Stimulated activated CD8-positive, alpha-beta memory T cell treated with anti-CD3 and anti-CD28 coated beads, Interleukin-4, amount 100 ng/mL, for 24 hours (primary cell): ENCODE measurements around the gene EGLN2.
A peak's percentile ranks its signal among the peaks of the same experiment; 100 is the strongest.
"Not testable (repeated sequence)": the region's sequence is repeated elsewhere in the genome, so short reads cannot be mapped to it uniquely, and the experiment has no call there.

Source experiments
- DNase-seq: peaks from one replicate; pipeline ENCODE4 v3.0.0-alpha.2; 2020; ENCODE audit warnings: low read depth

EGLN2 gene

DNA sequence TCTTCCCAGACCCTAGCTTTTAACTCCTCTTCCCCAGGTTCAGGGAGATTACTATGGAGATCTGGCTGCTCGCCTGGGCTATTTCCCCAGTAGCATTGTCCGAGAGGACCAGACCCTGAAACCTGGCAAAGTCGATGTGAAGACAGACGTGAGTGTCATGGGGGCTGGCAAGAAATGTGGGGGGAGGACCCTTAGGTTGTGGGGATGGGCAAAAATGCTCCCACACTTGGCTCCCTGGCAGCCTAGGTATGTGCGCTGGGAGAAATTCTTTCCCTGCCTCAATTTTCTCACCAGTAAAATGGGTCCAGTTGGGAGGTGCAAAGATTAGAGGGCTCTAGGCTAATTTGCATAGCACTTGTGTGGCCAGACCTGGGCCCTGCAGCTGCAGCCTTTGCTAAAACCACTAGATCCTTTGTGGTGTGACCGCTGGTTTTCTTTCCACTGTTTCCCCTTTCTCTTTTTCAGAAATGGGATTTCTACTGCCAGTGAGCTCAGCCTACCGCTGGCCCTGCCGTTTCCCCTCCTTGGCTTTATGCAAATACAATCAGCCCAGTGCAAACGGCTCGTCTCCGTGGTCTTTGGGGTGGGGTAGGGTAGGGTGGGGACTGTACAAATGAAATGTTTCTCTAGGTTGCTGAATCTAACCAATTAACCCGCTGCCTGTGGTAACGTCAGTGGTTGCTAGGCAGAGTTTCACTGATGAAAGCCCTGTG, 21.9 kb upstream of the EGLN2 start:
- peak; percentile 79 for DNase-seq

DNA sequence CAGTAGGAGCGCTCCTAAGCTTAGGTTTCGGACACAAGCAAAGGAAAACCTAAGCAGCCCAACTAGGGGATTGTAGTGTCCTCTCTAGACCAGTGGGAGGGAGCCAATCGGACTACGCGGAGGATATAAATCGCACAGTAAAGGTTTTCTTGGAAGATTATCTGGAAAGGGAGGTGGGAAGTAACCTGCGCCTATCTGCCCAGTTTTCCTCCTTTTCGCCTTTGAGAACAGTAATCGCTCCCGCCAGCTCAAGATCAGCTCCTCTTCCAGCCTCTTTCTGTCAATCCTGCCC, 21.4 kb upstream of the EGLN2 start:
- no peak for DNase-seq

DNA sequence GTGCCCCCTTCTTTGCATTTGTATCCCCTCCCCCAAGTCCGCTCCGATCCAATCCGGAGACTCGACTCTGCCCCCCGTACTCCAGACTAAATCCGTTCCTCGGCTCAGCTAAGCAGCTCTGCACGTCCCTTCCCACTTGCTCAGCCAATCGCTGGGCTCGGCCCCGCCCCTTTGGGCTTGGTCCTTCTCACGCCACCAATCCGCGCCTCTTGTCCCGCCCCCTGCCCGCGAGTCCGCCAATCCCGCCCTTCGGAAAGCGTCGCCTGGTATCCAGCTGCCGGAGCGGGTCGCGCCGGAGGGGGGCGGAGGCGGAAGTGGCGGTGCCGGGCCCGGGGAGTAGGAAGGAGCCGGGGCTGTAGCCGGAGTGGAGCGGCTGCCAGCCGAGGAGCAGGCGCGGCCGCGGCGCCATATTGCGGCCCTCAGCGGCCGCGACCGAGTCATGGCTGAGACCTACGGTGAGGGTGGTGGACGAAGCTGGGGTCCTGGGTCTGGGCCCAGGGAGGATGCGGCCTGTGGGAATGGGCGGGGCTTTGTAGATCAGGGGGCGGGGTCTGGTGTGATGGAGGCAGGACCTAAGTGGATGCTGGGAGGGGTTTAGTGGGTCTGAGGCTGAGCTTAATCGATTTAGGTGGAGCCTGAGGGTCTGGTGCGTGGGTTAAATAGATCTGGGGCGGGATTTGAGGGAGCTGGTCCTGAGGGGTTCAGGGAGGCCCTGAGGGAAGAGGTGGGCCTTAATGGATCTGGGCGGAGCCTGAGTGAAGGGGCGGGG, 20.9 kb upstream of the EGLN2 start, which contains the start of gene RAB4B:
RAB4B (plus strand) TSS at position 311 of the 769 bp plus-strand sequence; CDS start at position 440, 129 bp downstream.
- DNase-seq, result peak; percentile 100

DNA sequence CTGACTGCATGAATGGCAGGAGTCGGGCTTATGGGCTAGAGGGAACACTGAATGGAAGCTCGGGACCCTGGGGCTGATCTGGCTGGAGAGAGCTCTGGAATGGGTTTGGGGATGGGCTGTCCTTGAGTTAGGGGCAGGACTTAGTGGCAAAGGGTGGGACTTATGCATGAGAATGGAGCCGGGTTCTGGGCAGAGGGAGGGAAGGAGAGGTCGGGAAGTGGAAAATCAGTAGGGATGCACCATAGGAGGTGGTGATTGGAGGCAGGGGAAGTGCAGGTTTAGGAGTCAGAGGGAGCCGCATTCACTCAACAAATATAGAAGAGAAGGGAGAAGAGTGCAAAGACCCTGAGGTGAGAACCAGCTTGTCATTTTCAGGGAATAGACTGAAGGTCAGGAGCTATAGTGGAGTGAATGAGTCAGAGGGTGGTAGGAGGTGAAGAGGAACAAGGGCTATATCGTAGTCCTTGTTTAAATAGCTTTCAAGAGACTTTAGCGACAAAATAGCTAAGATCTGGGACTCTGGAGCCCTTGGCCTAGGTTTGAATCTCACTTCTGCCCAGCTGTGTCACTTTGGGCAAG, 20.2 kb upstream of the EGLN2 start:
- no peak for DNase-seq

DNA sequence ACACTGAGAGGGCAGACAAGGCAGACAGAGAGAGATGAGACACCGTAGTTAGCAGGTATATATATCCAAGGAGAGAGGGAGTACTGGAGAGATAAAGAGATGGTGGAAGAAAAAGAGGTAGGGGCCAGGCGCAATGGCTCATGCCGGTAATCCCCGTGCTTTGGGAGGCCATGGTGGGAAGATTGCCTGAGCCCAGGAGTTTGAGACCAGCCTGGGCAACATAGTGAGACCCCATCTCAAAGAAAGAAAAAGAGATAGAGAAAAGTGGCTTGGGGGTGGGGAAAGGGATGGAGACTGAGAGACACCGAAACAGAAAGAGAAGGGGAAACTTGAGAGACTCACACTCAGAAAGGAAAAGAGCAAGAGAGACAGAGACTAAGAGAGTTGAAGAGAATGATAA, 18.4 kb upstream of the EGLN2 start:
- no peak for DNase-seq

DNA sequence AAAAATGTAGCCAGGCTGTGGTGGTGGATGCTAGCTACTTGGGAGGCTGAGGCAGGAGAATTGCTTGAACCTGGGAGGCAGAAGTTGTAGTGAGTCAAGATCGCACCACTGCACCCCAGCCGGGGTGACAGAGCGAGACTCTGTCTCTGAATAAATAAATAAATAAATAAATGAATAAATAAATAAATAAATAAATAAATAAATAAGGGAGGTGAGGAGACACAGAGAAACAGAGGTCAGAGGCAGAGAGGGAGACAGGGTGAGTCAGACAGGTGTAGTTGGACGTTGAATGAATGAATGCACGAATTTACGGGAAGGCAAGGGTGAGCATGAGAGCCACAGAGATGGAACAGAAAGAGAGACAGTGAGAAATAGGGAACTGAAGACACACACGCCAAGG, 17.9 kb upstream of the EGLN2 start:
- DNase-seq, result no peak

DNA sequence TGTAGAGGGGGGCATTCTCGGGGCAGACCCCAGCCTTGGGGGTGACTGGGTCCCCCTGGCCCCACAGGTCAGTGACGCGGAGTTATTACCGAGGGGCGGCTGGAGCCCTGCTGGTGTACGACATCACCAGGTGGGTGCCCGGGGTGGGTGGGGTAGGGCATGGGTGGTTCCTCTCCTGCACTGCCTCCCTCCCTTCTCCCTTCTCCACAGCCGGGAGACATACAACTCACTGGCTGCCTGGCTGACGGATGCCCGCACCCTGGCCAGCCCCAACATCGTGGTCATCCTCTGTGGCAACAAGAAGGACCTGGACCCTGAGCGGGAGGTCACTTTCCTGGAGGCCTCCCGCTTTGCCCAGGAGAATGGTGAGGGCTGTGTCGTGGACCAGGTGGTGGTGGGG, 15.3 kb upstream of the EGLN2 start:
- DNase-seq, result no peak

DNA sequence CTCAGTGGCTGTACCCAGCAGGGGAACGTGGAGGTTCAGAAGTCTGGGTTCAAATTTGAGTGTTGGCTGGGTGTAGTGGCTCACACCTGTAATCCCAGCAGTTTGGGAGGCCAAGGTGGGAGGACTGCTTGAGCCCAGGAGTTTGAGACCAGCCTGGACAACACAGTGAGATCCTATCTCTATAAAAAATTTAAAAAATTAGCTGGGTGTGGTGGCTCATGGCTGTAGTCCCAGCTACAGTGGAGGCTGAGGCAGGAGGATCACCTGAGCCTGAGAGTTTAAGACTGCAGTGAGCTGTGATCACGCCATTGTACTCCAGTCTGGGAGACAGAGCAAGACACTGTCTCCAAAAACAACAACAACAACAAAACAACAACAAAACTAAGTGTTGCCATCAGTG, 14.8 kb upstream of the EGLN2 start:
- not testable (repeated sequence) for DNase-seq

DNA sequence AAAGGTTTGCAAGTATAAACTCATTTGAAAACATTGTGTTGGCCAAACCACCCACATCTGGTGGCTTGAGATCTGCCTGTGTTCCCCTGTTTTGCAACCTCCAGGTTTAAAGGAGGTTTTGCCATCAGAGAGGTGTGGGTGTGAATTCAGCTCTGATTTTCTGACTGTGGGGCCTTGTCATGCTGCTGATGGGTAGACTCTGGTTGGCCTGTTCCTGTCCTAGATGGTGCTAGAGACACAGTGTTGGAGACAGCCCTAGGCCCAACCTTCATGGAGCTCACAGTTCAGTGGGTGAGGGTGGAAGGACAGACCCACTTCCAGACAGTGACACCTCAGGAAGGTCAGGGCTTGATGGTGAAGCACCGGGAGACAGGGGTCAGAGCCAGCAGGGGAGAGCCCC, 13.5 kb upstream of the EGLN2 start:
- no peak for DNase-seq

DNA sequence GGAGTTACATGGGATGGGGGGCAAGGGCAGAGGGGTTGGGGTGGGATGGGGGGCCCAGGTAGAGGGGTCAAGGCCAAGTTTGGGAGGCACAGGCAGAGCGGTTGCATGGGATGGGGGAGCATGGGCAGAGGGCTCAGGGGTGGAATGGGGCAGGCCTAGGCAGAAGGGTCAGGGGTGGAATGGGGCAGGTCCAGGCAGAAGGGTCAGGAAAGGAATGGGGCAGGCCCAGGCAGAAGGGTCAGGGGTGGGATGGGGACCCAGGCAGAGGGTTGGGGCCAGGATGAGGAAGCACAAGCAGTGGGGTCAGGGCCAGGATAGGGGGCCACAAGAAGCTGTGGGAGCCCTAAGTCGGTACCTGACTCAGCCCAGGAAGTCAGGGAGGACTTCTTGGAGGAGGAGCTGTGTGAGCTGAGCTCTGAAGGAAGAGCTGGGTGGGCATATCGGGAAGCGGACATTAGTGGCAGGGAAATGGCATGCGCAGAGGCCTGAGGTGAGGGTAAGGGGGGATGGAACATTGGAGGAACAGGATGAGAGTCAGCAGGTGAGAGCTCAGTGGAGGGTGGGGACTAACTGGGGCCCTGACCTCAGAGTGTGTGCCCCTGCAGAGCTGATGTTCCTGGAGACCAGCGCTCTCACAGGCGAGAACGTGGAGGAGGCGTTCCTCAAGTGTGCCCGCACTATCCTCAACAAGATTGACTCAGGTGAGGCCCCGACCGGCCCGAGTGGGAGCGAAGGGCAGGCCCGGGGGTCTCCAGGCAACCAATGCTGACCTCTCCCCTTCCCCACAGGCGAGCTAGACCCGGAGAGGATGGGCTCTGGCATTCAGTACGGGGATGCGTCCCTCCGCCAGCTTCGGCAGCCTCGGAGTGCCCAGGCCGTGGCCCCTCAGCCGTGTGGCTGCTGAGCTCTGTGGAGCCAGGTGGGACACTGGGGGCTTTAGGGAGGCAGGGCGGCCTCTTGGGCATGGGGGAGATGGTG, 12.6 kb upstream of the EGLN2 start:
- DNase-seq, result no peak

DNA sequence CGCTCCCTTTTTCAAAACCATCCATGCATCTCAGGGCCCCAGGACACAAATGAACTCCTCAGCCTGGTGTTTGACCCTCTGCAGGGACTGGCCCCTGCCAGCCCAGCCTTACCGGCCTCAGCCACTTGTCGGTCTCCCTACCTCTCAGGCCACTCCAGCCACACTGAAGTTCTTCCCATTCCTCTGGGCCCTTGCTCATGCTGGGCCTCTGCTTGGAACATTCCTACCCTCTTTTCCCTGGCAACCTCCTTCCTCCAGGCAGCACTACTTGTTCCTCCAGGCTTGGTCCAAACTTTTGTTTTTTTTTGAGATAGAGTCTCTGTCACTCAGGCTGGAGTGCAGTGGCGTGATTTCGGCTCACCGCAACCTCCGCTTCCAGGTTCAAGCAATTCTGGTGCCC, 7.6 kb upstream of the EGLN2 start:
- DNase-seq, result no peak

DNA sequence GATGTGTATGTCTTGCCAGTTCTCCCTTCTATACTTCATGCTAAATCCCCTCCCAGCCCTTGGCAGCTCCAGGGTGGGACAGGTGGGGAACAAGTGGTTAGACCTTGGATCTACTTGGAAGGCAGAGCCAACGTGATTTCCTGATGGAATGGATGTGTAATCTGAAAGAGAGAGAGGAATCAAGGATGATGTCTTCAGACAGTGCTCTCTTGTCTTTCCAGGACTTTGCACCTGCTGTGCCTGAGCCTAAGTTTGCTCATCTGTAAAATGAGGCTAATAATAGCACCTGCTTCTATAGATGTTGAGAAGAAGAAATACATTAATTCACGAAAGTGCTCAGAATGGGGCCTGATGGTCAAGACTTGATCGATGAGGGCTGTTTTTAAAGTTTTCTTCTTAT, 7.0 kb upstream of the EGLN2 start:
- DNase-seq, result no peak

DNA sequence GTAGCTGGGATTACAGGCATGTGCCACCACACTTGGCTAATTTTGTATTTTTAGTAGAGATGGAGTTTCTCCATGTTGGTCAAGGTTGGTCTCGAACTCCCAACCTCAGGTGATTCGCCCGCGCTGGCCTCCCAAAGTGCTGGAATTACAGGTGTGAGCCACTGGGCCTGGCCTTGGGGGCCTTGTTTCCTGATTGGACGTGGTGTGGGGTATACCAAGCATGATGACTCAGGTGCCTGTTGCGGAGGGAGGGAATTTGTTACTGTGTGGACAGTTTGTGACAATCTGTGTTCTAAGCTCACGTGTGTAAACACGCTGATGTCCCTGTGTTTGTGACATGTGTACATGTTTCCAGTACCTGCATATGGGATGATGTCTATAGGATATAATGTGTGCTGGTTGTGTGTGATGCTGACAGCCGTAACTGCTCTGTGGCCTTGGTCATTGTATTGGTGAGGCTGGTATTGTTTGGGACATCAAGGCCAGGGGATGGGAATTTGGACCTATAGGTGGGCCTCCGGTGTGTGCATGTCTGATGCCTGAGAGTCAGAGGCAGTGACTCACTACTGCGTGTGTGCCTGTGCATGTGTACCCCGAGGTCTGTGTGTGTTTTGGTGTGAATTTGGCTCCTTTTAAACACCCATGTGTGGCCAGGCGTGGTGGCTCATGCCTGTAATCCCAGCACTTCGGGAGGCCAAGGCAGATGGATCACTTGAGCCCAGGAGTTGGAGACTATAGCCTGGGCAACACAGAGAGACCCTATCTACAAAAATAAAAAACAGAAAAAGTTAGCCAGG, 1.6 kb upstream of the EGLN2 start:
- DNase-seq, result no peak

DNA sequence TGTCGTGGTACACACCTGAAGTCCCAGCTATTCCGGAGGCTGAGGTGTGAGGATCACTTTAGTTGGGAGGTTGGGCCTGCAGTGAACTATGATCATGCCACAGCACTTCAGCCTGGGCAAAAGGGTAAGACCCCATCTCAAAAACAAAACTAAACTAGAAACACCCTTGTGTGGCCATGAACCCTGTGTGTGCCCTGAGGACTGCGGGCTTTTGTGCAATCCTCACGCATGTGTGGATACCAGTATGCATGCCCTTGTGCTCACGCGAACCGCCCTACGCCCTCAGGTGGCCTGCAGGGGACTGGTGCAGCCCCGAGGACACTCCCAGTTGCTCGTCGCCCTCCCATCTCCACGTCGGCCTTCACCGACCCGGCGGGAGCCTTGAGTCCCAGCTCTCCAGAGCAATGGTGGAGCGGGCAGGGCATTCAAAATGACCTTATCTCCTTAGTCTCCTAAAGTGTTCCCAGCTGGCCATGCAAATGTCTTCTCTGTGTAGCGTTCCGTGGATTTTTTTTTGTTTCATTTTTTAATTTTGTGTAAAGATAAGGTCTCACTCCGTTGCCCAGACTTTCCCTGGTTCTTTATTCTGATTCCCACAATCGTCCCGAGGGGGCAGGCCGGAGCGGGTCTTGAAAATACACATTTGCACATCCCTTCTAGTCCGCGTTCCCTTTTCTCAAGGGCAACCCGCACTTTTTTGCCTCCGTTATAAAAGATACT, 868 bp upstream of the EGLN2 start:
- DNase-seq, result no peak

DNA sequence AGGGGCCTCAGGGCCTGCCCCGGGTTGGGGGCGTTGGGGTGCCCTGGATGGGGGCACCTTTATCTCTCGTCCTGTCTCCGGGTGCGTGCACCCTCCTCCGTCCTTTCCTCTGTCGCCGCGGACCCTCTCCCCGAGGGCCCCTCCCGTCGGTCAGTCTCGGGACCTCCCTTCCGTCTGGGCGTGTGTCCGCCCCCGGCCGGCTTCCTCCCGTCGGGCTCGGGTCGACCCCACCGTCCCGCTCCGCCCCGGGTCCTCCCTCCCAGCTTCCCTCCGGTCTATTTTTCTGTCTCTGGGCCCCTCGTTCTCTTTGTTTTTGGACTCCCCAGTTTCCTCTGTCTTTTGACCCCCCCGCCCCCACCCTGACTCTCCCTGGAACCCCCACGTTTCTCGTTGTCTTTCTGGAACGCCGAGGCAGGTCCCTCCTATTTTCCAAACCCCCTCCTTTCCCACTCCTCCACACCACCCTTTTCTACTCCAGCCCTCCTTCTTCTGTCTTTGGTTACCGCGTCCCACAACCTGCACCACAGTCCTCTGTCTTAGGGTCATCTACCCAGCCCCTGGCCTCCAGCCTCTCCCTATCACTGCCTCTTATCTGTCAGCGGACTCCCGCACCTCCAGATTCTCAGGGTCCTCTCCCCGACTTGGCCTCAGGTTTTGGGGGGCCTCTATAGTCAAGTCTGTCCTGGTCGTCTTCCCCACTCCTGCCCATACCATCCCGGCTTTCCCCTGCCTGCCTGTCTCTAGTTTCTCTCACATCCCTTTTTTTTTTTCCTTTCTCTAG, 757 bp downstream of the EGLN2 start:
- DNase-seq, result no peak

DNA sequence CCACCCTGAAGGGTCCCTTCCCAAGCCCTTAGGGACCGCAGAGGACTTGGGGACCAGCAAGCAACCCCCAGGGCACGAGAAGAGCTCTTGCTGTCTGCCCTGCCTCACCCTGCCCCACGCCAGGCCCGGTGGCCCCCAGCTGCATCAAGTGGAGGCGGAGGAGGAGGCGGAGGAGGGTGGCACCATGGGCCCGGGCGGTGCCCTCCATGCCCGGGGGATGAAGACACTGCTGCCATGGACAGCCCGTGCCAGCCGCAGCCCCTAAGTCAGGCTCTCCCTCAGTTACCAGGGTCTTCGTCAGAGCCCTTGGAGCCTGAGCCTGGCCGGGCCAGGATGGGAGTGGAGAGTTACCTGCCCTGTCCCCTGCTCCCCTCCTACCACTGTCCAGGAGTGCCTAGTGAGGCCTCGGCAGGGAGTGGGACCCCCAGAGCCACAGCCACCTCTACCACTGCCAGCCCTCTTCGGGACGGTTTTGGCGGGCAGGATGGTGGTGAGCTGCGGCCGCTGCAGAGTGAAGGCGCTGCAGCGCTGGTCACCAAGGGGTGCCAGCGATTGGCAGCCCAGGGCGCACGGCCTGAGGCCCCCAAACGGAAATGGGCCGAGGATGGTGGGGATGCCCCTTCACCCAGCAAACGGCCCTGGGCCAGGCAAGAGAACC, 1.5 kb downstream of the EGLN2 start:
- no peak for DNase-seq

DNA sequence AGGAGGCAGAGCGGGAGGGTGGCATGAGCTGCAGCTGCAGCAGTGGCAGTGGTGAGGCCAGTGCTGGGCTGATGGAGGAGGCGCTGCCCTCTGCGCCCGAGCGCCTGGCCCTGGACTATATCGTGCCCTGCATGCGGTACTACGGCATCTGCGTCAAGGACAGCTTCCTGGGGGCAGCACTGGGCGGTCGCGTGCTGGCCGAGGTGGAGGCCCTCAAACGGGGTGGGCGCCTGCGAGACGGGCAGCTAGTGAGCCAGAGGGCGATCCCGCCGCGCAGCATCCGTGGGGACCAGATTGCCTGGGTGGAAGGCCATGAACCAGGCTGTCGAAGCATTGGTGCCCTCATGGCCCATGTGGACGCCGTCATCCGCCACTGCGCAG, 2.0 kb downstream of the EGLN2 start:
- DNase-seq, result no peak

DNA sequence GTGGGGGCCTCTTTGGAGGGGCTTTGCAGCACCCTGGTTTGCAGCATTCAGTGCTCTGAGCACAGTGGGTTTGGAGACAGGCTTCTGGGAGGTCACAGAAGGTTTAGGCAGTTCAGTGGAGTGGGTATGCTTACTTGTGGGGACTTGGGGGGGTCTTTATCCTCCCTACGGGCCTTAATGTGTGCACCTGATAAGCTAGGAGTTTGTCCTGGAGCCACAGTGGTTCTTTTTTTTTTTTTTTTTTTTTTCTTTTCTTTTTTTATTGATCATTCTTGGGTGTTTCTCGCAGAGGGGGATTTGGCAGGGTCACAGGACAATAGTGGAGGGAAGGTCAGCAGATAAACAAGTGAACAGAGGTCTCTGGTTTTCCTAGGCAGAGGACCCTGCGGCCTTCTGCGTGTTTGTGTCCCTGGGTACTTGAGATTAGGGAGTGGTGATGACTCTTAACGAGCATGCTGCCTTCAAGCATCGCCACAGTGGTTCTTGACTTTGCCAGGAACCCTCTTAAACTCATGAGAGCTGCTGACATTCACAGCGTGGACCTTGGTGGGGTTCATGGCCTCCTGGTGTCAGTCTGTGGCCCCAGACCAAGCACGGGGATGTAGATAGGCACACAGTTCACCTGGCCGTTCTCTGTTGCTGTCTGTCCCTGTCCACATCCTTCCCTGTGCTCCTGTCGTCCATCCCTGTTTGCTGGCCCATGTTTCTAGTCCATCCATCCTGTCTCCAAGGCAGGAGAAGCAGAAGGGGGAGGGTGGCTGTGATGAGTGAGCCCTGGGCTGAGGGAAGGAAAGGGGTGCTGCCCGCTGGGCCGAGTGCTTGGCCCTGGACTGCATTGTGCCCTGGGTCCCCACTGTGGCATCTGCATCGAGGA, 2.7 kb downstream of the EGLN2 start:
- DNase-seq, result no peak
